Endothelial cell of umbilical vein (primary cell): ENCODE results near the gene GRM8. TPM values are rescaled to one million over a fixed set of nuclear protein-coding genes. Genes with fewer than 3 reads are reported as not detected.

Experiments
- BruUV-seq: library from RNA; stranded (reverse); fragments of 400-500 nt; replicated peaks from 2 replicates; lab custom pipeline; 2021; lab: Mats Ljungman, UMichigan
- CTCF ChIA-PET: fragments of 300-600, 350-600 bp; sonication (Branson Sonifier 250); formaldehyde crosslinking; loops from one replicate; lab custom pipeline; 2021; ENCODE audit warnings: antibody characterized with exemption, inconsistent platforms; lab: Charles Lee
- POLR2A ChIA-PET: fragments of 300-600, 350-600 bp; sonication (Branson Sonifier 250); formaldehyde crosslinking; loops from one replicate; lab custom pipeline; 2021; ENCODE audit warnings: antibody characterized with exemption, inconsistent platforms; lab: Charles Lee
- DNase-seq: peaks from one replicate; pipeline ENCODE4 v3.0.0-alpha.2; 2011; ENCODE audit warnings: low read depth, low spot score
- FAIRE-seq: peaks from 2 replicates; lab custom pipeline; 2011; peaks lifted over from hg19 to GRCh38; lab: Jason Lieb, UNC
- H2AFZ ChIP-seq: 2 replicates; pipeline ENCODE4 v1.6.0; 2012; ENCODE audit warnings: low read depth, low read length, control low read depth, inconsistent platforms
- H3K27ac ChIP-seq: 2 replicates; pipeline ENCODE4 v1.5.1; 2011; ENCODE audit warnings: low read depth, mild to moderate bottlenecking, control low read depth, low read length, moderate library complexity; ENCODE audit not compliant: insufficient read depth
- H3K27me3 ChIP-seq, 2 experiments: 2 replicates each; pipeline versions ENCODE4 v1.6.0 to v1.6.1; 2011; ENCODE audit warnings: low read length in 2 of 2, mixed read lengths in 1 of 2; ENCODE audit not compliant: control insufficient read depth in 2 of 2, insufficient read depth in 2 of 2
- H3K36me3 ChIP-seq, 2 experiments: 2 replicates in 1 of 2; 3 replicates in 1 of 2; pipeline ENCODE4 v1.5.1; 2011; ENCODE audit warnings: low read length in 2 of 2, mild to moderate bottlenecking in 1 of 2, moderate library complexity in 1 of 2; ENCODE audit not compliant: control insufficient read depth in 2 of 2, insufficient read depth in 2 of 2; ENCODE audit errors: extremely low read depth in 1 of 2
- H3K4me1 ChIP-seq: 3 replicates; pipeline ENCODE4 v1.5.1; 2011; ENCODE audit warnings: mild to moderate bottlenecking, low read length; ENCODE audit not compliant: control insufficient read depth, insufficient read depth; ENCODE audit errors: extremely low read depth
- H3K4me2 ChIP-seq: 2 replicates; pipeline ENCODE4 v1.6.1; 2011; ENCODE audit warnings: low read length, control low read depth, mixed read lengths; ENCODE audit not compliant: insufficient read depth
- H3K4me3 ChIP-seq, 3 experiments: fragments of 200-600 bp in 1 of 3; sonication (generic), shearing (Covaris generic) in 1 of 3; replicated peaks in 1 of 3; 2 replicates each; pipeline ENCODE4 v1.5.1; 2011 to 2016; ENCODE audit warnings: control low read depth in 3 of 3, low read length in 3 of 3, mild to moderate bottlenecking in 2 of 3, inconsistent platforms in 1 of 3, low read depth in 1 of 3, moderate library complexity in 1 of 3; ENCODE audit not compliant: insufficient read depth in 1 of 3
- H3K79me2 ChIP-seq: 2 replicates; pipeline ENCODE4 v1.6.0; 2012; ENCODE audit warnings: low read length, inconsistent platforms; ENCODE audit not compliant: control insufficient read depth, insufficient read depth
- H3K9ac ChIP-seq: replicated peaks from 2 replicates; pipeline ENCODE3; 2011; ENCODE audit warnings: low read length, control low read depth; ENCODE audit not compliant: insufficient read depth; ENCODE audit errors: extremely low read depth
- H3K9me1 ChIP-seq: replicated peaks from 3 replicates; pipeline ENCODE4 v1.6.0; 2011; ENCODE audit warnings: mild to moderate bottlenecking, low read length; ENCODE audit not compliant: control insufficient read depth, insufficient read depth; ENCODE audit errors: extremely low read depth
- H3K9me3 ChIP-seq: replicated peaks from 2 replicates; pipeline ENCODE4 v1.5.1; 2012; ENCODE audit warnings: low read length, inconsistent platforms; ENCODE audit not compliant: control insufficient read depth, insufficient read depth
- H4K20me1 ChIP-seq: replicated peaks from 2 replicates; pipeline ENCODE3; 2011; ENCODE audit warnings: mild to moderate bottlenecking, low read length; ENCODE audit not compliant: control insufficient read depth, insufficient read depth; ENCODE audit errors: extremely low read depth
- CTCF ChIP-seq, 2 donors: IDR thresholded peaks; 1 replicate in 1 of 2; 2 replicates in 1 of 2; pipeline ENCODE4 v1.5.1; 2011; ENCODE audit warnings: low read length in 2 of 2, mild to moderate bottlenecking in 2 of 2, moderate library complexity in 2 of 2, control low read depth in 1 of 2, inconsistent platforms in 1 of 2, low read depth in 1 of 2; ENCODE audit not compliant: insufficient read depth in 1 of 2; ENCODE audit errors: extremely low read depth in 1 of 2
- EZH2 ChIP-seq: IDR thresholded peaks from 2 replicates; pipeline ENCODE4 v1.6.1; 2012; ENCODE audit warnings: borderline replicate concordance, low read depth, mild to moderate bottlenecking, moderate library complexity, low read length, inconsistent platforms; ENCODE audit not compliant: severe bottlenecking
- FOS ChIP-seq: IDR thresholded peaks from 2 replicates; pipeline ENCODE4 v1.6.1; 2011; ENCODE audit warnings: mild to moderate bottlenecking, low read length, moderate library complexity, borderline replicate concordance; ENCODE audit not compliant: insufficient read depth
- GATA2 ChIP-seq: IDR thresholded peaks from 2 replicates; pipeline ENCODE4 v1.7.0; 2011; ENCODE audit warnings: low read depth, mild to moderate bottlenecking, moderate library complexity, mixed read lengths, low read length; ENCODE audit not compliant: insufficient read length, insufficient read depth
- JUN ChIP-seq: IDR thresholded peaks from 2 replicates; pipeline ENCODE4 v1.6.1; 2011; ENCODE audit warnings: borderline replicate concordance, low read depth; ENCODE audit not compliant: insufficient read length, insufficient read depth
- MAX ChIP-seq: IDR thresholded peaks from 2 replicates; pipeline ENCODE4 v1.6.1; 2011; ENCODE audit not compliant: insufficient read depth, insufficient read length
- MYC ChIP-seq: IDR thresholded peaks from one replicate; pipeline ENCODE4 v1.6.1; 2011; ENCODE audit warnings: mild to moderate bottlenecking, low read depth, low read length
- POLR2A ChIP-seq: IDR thresholded peaks from 2 replicates; pipeline ENCODE4 v1.6.1; 2012; ENCODE audit warnings: low read depth, mild to moderate bottlenecking, control low read depth, low read length
- POLR2AphosphoS5 ChIP-seq: IDR thresholded peaks from 2 replicates; pipeline ENCODE4 v1.6.1; 2012; ENCODE audit warnings: low read depth, mild to moderate bottlenecking, control low read depth, low read length, moderate library complexity; ENCODE audit not compliant: insufficient read depth
- dilution Hi-C: fragments of 300-500 bp; cut with MboI; formaldehyde crosslinking; loops from one replicate; pipeline ENCODE4 v1.15.0; 2019; ENCODE audit warnings: low sequenced_read_pairs; ENCODE audit not compliant: extremely low pct_ligation_motif_present
- intact Hi-C: fragments of 100-400 bp; cut with micrococcal nuclease; formaldehyde crosslinking; loops from one replicate; pipeline ENCODE4 v1.10.0; 2022
- polyA plus RNA-seq, 4 experiments: library from polyadenylated mRNA; depleted of rRNA in 3 of 4; stranded (reverse) in 3 of 4; unstranded in 1 of 4; fragments of >200 nt; gene quantifications; 2 replicates each; pipeline versions ENCODE4 v1.2.1 to v1.2.3, GENCODE V29; 2011 to 2012; ENCODE audit warnings: missing spikeins in 1 of 4
- total RNA-seq: library from RNA; stranded (reverse); gene quantifications from 2 replicates; pipeline ENCODE4 v1.2.3, GENCODE V29; 2021

Gene GRM8
- total and polyA plus RNA-seq, 2 donors (not counting 3 experiments of a cell fraction or from before 2014, with no cell fraction given): not detected

GRCh38 chr7:127089146-127089545, 163.6 kb downstream of the GRM8 start:
- Histone ChIP-seq H4K20me1 (no peaks in the 10 kb centered on the region), H3K4me1 (no peaks in the 10 kb centered on the region), H3K79me2 (no peaks in the 10 kb centered on the region), H3K27ac (no peak overlapping the region), H3K4me3 (no peak overlapping the region), H3K4me2 (no peak overlapping the region), H3K9me1 (no peaks in the 10 kb centered on the region), H2AFZ (no peak overlapping the region), H3K27me3 (no peaks in the 10 kb centered on the region), H3K36me3 (no peaks in the 10 kb centered on the region), H3K9me3 (no peaks in the 10 kb centered on the region), H3K9ac (no peak overlapping the region)
- dilution Hi-C loops: no loop called here
- TF ChIP-seq GATA2 (no peak), POLR2AphosphoS5 (no peak), EZH2 (no peak), JUN (no peak), FOS (no peak), MAX (no peak), POLR2A (no peak), CTCF (IDR thresholded peaks at IDR 0.05; ENCODE audit: extremely low read depth in 1 of 2, insufficient read depth in 1 of 2, low read depth in 1 of 2, low read length in 2 of 2) (no peak), MYC (no peak)
- ChIA-PET CTCF (no interaction called here), POLR2A (no interaction called here)
- DNase-seq (no peak), FAIRE-seq (no peak)
- no TSS peak for BruUV-seq
- intact Hi-C loops: no loop called here
